Body of pancreas (tissue), 4 donors: Measurements from ENCODE around the gene CDT1.

ENCODE experiments used
- POLR2A ChIP-seq, 3 donors: fragments of 450-650 bp; IDR thresholded peaks; one replicate each; pipeline ENCODE4 v1.6.1; 2016; ENCODE audit warnings: antibody characterized with exemption in 3 of 3, mild to moderate bottlenecking in 2 of 3
- TF ChIP-seq, protein P1 (sequence below), 7 experiments: fragments of 450-650 bp in 4 of 7; fragments of 200-600 bp in 3 of 7; sonication (generic) in 3 of 7; IDR thresholded peaks; one replicate each; pipeline ENCODE4 v1.5.1; 2016 to 2019; ENCODE audit warnings: antibody characterized with exemption in 7 of 7

DNA sequence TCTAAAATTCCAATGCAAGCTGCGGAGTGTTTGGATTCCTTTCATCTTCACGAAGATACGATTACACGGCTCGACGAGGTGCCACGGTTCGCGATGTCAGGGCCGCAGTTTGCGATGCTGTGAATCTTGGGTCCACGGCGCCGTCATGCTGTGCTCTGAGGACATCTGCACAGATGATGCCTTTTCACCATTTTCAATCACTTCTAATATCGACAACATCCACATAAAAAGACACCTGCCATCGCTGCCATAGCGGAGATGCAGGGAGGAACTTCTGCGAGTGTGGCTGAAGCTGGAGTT, 14.9 kb downstream of the CDT1 start:
- TF ChIP-seq, protein P1, sequence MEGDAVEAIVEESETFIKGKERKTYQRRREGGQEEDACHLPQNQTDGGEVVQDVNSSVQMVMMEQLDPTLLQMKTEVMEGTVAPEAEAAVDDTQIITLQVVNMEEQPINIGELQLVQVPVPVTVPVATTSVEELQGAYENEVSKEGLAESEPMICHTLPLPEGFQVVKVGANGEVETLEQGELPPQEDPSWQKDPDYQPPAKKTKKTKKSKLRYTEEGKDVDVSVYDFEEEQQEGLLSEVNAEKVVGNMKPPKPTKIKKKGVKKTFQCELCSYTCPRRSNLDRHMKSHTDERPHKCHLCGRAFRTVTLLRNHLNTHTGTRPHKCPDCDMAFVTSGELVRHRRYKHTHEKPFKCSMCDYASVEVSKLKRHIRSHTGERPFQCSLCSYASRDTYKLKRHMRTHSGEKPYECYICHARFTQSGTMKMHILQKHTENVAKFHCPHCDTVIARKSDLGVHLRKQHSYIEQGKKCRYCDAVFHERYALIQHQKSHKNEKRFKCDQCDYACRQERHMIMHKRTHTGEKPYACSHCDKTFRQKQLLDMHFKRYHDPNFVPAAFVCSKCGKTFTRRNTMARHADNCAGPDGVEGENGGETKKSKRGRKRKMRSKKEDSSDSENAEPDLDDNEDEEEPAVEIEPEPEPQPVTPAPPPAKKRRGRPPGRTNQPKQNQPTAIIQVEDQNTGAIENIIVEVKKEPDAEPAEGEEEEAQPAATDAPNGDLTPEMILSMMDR (IDR thresholded peaks at IDR 0.05): no peak
- TF ChIP-seq POLR2A (IDR thresholded peaks at IDR 0.05): no peak
